Retina (tissue), 1 donor: ENCODE results near the gene MAST4.
"Not testable (repeated sequence)": the region's sequence is repeated elsewhere in the genome, so short reads cannot be mapped to it uniquely, and the experiment has no call there.

ENCODE experiments used
- DNase-seq: peaks from one replicate; pipeline ENCODE4 v3.0.0-alpha.2; 2016

The MAST4 gene

GRCh38 chr5:67146981-67147380 is 550.8 kb downstream of the MAST4 start:
- no peak for DNase-seq

- DNase-seq, result no peak
These were observed 551.6 kb downstream of the MAST4 start for GRCh38 chr5:67147760-67148159.

GRCh38 chr5:67149057-67149950 is 553.1 kb downstream of the MAST4 start:
- DNase-seq, result no peak

GRCh38 chr5:67149951-67150523 is 553.8 kb downstream of the MAST4 start:
- no peak for DNase-seq

- no peak for DNase-seq
These were observed 556.2 kb downstream of the MAST4 start for GRCh38 chr5:67152400-67152799.

GRCh38 chr5:67153292-67153691 is 557.1 kb downstream of the MAST4 start:
- DNase-seq, result no peak

GRCh38 chr5:67154556-67155206 is 558.5 kb downstream of the MAST4 start:
- DNase-seq, result no peak

- peak; percentile 28 for DNase-seq
These were observed 560.9 kb downstream of the MAST4 start for GRCh38 chr5:67156976-67157583.

- DNase-seq, result no peak
These were observed 564.1 kb downstream of the MAST4 start for GRCh38 chr5:67160272-67160671.

GRCh38 chr5:67160985-67161384 is 564.8 kb downstream of the MAST4 start:
- DNase-seq, result no peak

GRCh38 chr5:67161767-67162166 is 565.6 kb downstream of the MAST4 start:
- DNase-seq, result no peak

- no peak for DNase-seq
These were observed 567.1 kb downstream of the MAST4 start for GRCh38 chr5:67163231-67163756.

- no peak for DNase-seq
These were observed 567.8 kb downstream of the MAST4 start for GRCh38 chr5:67163863-67164595.

GRCh38 chr5:67164856-67165525 is 568.8 kb downstream of the MAST4 start:
- DNase-seq, result no peak

- DNase-seq, result peak; percentile 94
These were observed 569.6 kb downstream of the MAST4 start for GRCh38 chr5:67165526-67166459.

- no peak for DNase-seq
These were observed 570.5 kb downstream of the MAST4 start for GRCh38 chr5:67166460-67167285.

- DNase-seq, result no peak
These were observed 571.9 kb downstream of the MAST4 start for GRCh38 chr5:67168069-67168468.

GRCh38 chr5:67170767-67171166 is 574.6 kb downstream of the MAST4 start:
- DNase-seq, result no peak

GRCh38 chr5:67173351-67173750 is 577.2 kb downstream of the MAST4 start:
- DNase-seq, result not testable (repeated sequence)

- no peak for DNase-seq
These were observed 577.8 kb downstream of the MAST4 start for GRCh38 chr5:67173959-67174358.
